SK-N-SH treated with all-trans-retinoic acid at 6 μM for 48 hours (cell line): Measurements from ENCODE around the gene MFSD11.
A peak's percentile ranks its signal among the peaks of the same experiment; 100 is the strongest.

Experiments used
- ATAC-seq: fragments of 200-7000 bp; cut with Tn5 transposase; 3 replicates; pipeline ENCODE4 v1.9.1; 2020; ENCODE audit warnings: mild to moderate bottlenecking, moderate library complexity
- ARNTL ChIP-seq: fragments of 450-650 bp; formaldehyde crosslinking; IDR thresholded peaks from 2 replicates; pipeline ENCODE4 v1.5.0; 2020; ENCODE audit warnings: low read depth, mild to moderate bottlenecking, moderate library complexity, borderline replicate concordance
- BACH2 ChIP-seq: fragments of 250-450 bp; sonication (Bioruptor Pico); IDR thresholded peaks from 2 replicates; pipeline ENCODE4 v1.9.0; 2021; ENCODE audit warnings: mild to moderate bottlenecking, borderline replicate concordance
- ESRRG ChIP-seq: fragments of 250-450 bp; sonication (Bioruptor Pico); IDR thresholded peaks from 2 replicates; pipeline ENCODE4 v1.6.1; 2021; ENCODE audit warnings: mild to moderate bottlenecking
- GLIS3 ChIP-seq: fragments of 250-450 bp; sonication (Bioruptor Pico); IDR thresholded peaks from 2 replicates; pipeline ENCODE4 v1.5.0; 2020; ENCODE audit warnings: mild to moderate bottlenecking, moderate library complexity
- ISL1 ChIP-seq: fragments of 250-450 bp; sonication (Bioruptor Pico); IDR thresholded peaks from 2 replicates; pipeline ENCODE4 v2.1.2; 2022; ENCODE audit warnings: mild to moderate bottlenecking, moderate library complexity
- OSR1 ChIP-seq: fragments of 250-450 bp; sonication (Bioruptor Pico); IDR thresholded peaks from 2 replicates; pipeline ENCODE4 v1.8.0; 2022; ENCODE audit warnings: moderate library complexity, mild to moderate bottlenecking, inconsistent platforms
- PPARA ChIP-seq: fragments of 250-450 bp; sonication (Bioruptor Pico); IDR thresholded peaks from 2 replicates; pipeline ENCODE4 v1.5.0; 2020; ENCODE audit warnings: mild to moderate bottlenecking, borderline replicate concordance
- RARB ChIP-seq: fragments of 250-450 bp; sonication (Bioruptor Pico); IDR thresholded peaks from 2 replicates; pipeline ENCODE4 v1.8.0; 2021; ENCODE audit warnings: mild to moderate bottlenecking, moderate library complexity
- SNAI2 ChIP-seq: fragments of 250-450 bp; sonication (Bioruptor Pico); IDR thresholded peaks from 2 replicates; pipeline ENCODE4 v1.5.0; 2020; ENCODE audit warnings: mild to moderate bottlenecking, moderate library complexity
- TCF4 ChIP-seq: fragments of 250-450 bp; sonication (Bioruptor Pico); IDR thresholded peaks from 2 replicates; pipeline ENCODE4 v1.8.0; 2021; ENCODE audit warnings: mild to moderate bottlenecking, moderate library complexity, borderline replicate concordance
- TOX ChIP-seq: fragments of 250-450 bp; sonication (Bioruptor Pico); IDR thresholded peaks from 2 replicates; pipeline ENCODE4 v1.8.0; 2021; ENCODE audit warnings: mild to moderate bottlenecking, moderate library complexity, borderline replicate concordance
- ZC3H10 ChIP-seq: fragments of 250-450 bp; sonication (Bioruptor Pico); IDR thresholded peaks from 2 replicates; pipeline ENCODE4 v1.5.1; 2021; ENCODE audit warnings: mild to moderate bottlenecking, moderate library complexity
- ZFP3 ChIP-seq: fragments of 250-450 bp; sonication (Bioruptor Pico); IDR thresholded peaks from 2 replicates; pipeline ENCODE4 v1.5.0; 2020; ENCODE audit warnings: mild to moderate bottlenecking, moderate library complexity
- ZFP30 ChIP-seq: fragments of 450-650 bp; formaldehyde crosslinking; IDR thresholded peaks from 2 replicates; pipeline ENCODE4 v1.5.0; 2022; ENCODE audit warnings: mild to moderate bottlenecking, moderate library complexity
- ZNF565 ChIP-seq: fragments of 450-650 bp; formaldehyde crosslinking; conservative IDR thresholded peaks from 2 replicates; pipeline ENCODE4 v1.5.0; 2020; ENCODE audit warnings: low read depth, mild to moderate bottlenecking, moderate library complexity
- ZNF70 ChIP-seq: fragments of 450-650 bp; formaldehyde crosslinking; IDR thresholded peaks from 2 replicates; pipeline ENCODE4 v1.5.0; 2020; ENCODE audit warnings: mild to moderate bottlenecking, moderate library complexity
- ZNF8 ChIP-seq: fragments of 450-650 bp; formaldehyde crosslinking; IDR thresholded peaks from 2 replicates; pipeline ENCODE4 v1.5.0; 2020; ENCODE audit warnings: mild to moderate bottlenecking, moderate library complexity
- TF ChIP-seq, protein P1 (sequence below): fragments of 250-450 bp; sonication (Bioruptor Pico); IDR thresholded peaks from 2 replicates; pipeline ENCODE4 v1.5.1; 2020; ENCODE audit warnings: low read depth, mild to moderate bottlenecking, moderate library complexity
- TF ChIP-seq, protein P2 (sequence below): fragments of 250-450 bp; sonication (Bioruptor Pico); IDR thresholded peaks from 2 replicates; pipeline ENCODE4 v1.5.1; 2021; ENCODE audit warnings: mild to moderate bottlenecking, moderate library complexity
- TF ChIP-seq, protein P3 (sequence below): fragments of 250-450 bp; sonication (Bioruptor Pico); IDR thresholded peaks from 2 replicates; pipeline ENCODE4 v1.5.0; 2020; ENCODE audit warnings: mild to moderate bottlenecking, moderate library complexity

Gene MFSD11

DNA sequence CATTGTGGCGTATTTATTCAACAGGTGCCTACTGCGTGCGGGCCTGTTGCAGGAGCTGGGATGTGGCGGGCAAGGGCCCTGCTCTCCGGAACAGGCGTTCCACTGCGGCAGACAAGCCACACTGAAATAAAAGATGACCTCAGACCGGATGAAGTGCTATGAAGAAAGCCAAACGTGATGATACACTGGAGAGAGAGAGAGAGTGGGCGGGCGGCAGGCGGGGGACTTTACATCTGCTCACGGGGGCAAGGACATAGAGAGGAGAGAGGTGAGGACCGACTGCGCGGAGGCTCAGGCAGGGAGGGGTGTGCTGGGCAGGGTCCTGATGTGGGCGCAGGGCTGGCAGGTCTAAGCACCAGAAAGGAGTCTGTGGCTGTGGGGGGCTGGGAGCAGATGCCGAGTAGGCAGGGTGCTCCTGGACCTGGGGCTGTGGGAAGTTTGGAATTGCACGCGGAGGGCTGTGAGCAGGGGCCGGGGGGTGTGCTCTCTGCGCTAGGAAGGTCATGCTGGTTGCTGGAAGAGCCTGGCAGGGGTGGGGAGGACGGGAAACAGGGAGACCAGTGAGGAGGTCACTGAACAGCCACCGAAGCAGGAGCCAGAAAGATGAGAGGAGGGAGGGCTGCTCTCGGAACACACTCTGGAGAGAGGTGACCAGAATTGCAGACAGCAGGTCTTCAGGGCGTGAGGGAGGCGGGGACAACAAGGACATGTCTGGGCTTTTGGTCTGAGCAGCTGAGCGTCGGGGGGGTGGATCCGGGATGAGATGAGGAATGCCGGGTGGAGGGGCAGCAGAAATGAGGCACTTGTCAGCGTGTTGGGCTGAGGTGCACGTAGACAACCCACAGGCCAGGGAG is 37.1 kb upstream of the MFSD11 start (continued):
- TF ChIP-seq, protein P1, sequence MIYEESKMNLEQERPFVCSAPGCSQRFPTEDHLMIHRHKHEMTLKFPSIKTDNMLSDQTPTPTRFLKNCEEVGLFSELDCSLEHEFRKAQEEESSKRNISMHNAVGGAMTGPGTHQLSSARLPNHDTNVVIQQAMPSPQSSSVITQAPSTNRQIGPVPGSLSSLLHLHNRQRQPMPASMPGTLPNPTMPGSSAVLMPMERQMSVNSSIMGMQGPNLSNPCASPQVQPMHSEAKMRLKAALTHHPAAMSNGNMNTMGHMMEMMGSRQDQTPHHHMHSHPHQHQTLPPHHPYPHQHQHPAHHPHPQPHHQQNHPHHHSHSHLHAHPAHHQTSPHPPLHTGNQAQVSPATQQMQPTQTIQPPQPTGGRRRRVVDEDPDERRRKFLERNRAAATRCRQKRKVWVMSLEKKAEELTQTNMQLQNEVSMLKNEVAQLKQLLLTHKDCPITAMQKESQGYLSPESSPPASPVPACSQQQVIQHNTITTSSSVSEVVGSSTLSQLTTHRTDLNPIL (CRISPR knock-in tag), result peak; percentile 83
- TF ChIP-seq ESRRG (CRISPR knock-in tag) (0 out of 2 replicates have a peak, but pooled peaks have one; percentile 26), OSR1 (CRISPR knock-in tag) (no peak)
- TF ChIP-seq, protein P2, sequence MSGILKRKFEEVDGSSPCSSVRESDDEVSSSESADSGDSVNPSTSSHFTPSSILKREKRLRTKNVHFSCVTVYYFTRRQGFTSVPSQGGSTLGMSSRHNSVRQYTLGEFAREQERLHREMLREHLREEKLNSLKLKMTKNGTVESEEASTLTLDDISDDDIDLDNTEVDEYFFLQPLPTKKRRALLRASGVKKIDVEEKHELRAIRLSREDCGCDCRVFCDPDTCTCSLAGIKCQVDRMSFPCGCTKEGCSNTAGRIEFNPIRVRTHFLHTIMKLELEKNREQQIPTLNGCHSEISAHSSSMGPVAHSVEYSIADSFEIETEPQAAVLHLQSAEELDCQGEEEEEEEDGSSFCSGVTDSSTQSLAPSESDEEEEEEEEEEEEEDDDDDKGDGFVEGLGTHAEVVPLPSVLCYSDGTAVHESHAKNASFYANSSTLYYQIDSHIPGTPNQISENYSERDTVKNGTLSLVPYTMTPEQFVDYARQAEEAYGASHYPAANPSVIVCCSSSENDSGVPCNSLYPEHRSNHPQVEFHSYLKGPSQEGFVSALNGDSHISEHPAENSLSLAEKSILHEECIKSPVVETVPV (CRISPR knock-in tag), result no peak

DNA sequence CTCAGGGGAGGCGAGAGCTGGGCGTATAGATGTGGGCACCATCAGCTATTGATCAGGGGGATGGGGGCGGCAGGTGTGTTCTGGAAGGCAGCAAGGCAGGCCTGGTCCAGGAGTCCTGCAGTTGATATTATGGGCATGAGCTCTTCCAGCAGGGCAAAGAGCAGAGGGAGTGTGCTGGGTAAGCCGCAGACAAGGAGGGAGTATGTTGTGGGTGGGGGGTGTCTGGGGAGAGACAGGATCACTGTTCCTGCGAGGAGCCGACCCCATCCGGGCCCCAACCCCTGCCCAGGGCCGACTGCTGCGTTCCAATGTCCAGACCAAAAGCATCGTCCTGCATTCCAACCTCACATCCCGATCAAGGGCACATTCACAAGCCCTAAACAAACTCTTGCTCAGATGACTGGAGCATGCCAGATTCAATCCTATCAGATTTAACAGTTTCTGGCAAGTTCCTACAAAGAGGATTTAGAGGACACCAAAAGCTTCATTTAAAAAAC is 36.4 kb upstream of the MFSD11 start:
- peak; percentile 31 for ATAC-seq
- no peak for TF ChIP-seq OSR1 (CRISPR knock-in tag)
- no peak for TF ChIP-seq ESRRG (CRISPR knock-in tag)
- TF ChIP-seq ISL1, result no peak
- TF ChIP-seq RARB (CRISPR knock-in tag), result no peak
- TF ChIP-seq, protein P3, sequence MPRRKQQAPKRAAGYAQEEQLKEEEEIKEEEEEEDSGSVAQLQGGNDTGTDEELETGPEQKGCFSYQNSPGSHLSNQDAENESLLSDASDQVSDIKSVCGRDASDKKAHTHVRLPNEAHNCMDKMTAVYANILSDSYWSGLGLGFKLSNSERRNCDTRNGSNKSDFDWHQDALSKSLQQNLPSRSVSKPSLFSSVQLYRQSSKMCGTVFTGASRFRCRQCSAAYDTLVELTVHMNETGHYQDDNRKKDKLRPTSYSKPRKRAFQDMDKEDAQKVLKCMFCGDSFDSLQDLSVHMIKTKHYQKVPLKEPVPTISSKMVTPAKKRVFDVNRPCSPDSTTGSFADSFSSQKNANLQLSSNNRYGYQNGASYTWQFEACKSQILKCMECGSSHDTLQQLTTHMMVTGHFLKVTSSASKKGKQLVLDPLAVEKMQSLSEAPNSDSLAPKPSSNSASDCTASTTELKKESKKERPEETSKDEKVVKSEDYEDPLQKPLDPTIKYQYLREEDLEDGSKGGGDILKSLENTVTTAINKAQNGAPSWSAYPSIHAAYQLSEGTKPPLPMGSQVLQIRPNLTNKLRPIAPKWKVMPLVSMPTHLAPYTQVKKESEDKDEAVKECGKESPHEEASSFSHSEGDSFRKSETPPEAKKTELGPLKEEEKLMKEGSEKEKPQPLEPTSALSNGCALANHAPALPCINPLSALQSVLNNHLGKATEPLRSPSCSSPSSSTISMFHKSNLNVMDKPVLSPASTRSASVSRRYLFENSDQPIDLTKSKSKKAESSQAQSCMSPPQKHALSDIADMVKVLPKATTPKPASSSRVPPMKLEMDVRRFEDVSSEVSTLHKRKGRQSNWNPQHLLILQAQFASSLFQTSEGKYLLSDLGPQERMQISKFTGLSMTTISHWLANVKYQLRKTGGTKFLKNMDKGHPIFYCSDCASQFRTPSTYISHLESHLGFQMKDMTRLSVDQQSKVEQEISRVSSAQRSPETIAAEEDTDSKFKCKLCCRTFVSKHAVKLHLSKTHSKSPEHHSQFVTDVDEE (CRISPR knock-in tag), result no peak
- no peak for TF ChIP-seq PPARA (CRISPR knock-in tag)
- TF ChIP-seq TCF4 (CRISPR knock-in tag), result no peak
- no peak for TF ChIP-seq TOX (CRISPR knock-in tag)
- TF ChIP-seq ZNF8 (CRISPR knock-in tag), result no peak
- TF ChIP-seq ZFP30 (CRISPR knock-in tag), result no peak
- no peak for TF ChIP-seq ZNF565
- no peak for TF ChIP-seq ZC3H10 (CRISPR knock-in tag)
- TF ChIP-seq, protein P1 (CRISPR knock-in tag), result no peak
- no peak for TF ChIP-seq ZFP3
- TF ChIP-seq, all 23 proteins: peak for 0

DNA sequence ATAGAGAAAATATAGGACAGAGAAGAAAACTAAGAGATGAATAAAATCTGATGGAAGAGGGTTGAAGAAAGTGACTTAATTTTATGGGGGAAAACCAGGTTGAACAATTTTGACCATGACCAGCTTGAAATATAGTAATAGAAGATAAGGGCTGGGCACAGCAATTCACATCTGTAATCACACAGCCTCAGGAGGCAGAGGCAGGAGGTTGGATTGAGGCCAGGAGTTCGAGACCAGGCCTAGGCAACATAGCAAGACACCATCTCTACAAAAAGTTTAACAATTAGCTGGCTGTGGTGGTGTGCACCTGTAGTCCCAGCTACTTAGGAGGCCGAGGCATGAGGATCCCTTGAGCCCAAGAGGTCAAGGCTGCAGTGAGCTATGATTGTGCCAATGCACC is 35.8 kb upstream of the MFSD11 start:
- TF ChIP-seq ARNTL (CRISPR knock-in tag) (no peak), SNAI2 (CRISPR knock-in tag) (no peak), BACH2 (no peak), GLIS3 (CRISPR knock-in tag) (no peak), TCF4 (CRISPR knock-in tag) (no peak)
- no peak for ATAC-seq

DNA sequence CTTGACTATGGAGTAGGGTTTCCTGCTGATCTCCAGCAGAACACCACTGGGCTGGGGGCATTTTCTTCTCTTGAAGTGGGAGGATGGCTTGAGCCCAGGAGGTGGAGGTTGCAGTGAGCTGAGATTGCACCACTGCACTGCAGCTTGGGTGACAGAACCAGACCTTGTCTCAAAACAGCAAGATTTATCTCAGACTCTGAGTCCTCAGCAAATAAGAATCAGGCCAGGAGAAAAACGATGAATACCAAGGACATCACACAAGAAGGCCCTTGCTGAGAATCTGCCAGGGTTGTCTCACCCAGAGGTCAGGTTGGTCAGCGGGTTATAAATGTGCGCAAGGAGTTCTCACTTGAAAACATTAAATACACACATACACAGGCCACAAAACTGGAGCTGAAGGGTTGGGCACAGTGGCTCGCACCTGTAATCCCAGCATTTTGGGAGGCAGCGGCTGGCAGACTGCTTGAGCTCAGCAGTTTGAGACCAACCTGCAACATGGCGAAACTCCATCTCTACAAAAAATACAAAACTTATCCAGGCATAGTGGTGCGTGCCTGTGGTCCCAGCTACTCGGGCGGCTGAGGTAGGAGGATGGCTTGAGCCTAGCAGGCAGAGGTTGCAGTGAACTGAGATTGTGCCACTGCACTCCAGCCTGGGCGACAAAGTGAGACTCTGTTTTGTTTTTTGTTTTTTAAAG is 34.8 kb upstream of the MFSD11 start:
- no peak for ATAC-seq
- TF ChIP-seq OSR1 (CRISPR knock-in tag), result no peak
- TF ChIP-seq ZC3H10 (CRISPR knock-in tag), result no peak
- no peak for TF ChIP-seq PPARA (CRISPR knock-in tag)
- no peak for TF ChIP-seq ESRRG (CRISPR knock-in tag)
- TF ChIP-seq, protein P3 (CRISPR knock-in tag), result no peak
- no peak for TF ChIP-seq ZNF8 (CRISPR knock-in tag)
- no peak for TF ChIP-seq SNAI2 (CRISPR knock-in tag)
- no peak for TF ChIP-seq GLIS3 (CRISPR knock-in tag)
- TF ChIP-seq ZNF70, result no peak
- TF ChIP-seq TCF4 (CRISPR knock-in tag), result no peak
- TF ChIP-seq, protein P1 (CRISPR knock-in tag), result no peak
